CD4-positive, alpha-beta T cell treated with Interleukin-6 at 100 ng/mL for 8 hours (primary cell): ENCODE data around the gene ABLIM1.

Experiments used
- DNase-seq: peaks from one replicate; pipeline ENCODE4 v3.0.0-alpha.2; 2020; ENCODE audit warnings: mixed read lengths, low spot score

ABLIM1 gene

DNA sequence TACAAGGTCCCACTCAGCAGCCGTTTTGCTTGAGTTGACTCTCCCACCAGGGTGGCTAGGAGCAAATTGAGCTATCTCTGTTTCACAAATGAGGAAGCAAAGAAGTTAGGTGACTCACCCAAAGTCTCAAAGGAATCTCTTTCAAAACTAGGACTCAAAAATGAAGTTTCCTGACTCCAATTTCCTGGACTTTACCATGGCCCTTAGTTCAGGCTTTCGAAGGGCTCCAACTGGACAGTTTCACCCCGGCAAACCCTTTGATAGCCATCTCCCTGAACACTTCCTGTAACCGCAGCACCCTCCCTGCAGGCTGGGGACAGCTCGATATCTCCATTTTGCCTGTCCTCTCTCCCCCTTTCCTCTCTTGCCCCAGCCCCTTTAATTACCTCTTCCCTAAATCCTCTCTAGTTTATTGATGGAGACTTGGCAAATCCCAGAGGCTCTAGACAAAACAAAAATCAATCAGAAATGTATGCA, 249.1 kb downstream of the ABLIM1 start:
- DNase-seq: no peak

DNA sequence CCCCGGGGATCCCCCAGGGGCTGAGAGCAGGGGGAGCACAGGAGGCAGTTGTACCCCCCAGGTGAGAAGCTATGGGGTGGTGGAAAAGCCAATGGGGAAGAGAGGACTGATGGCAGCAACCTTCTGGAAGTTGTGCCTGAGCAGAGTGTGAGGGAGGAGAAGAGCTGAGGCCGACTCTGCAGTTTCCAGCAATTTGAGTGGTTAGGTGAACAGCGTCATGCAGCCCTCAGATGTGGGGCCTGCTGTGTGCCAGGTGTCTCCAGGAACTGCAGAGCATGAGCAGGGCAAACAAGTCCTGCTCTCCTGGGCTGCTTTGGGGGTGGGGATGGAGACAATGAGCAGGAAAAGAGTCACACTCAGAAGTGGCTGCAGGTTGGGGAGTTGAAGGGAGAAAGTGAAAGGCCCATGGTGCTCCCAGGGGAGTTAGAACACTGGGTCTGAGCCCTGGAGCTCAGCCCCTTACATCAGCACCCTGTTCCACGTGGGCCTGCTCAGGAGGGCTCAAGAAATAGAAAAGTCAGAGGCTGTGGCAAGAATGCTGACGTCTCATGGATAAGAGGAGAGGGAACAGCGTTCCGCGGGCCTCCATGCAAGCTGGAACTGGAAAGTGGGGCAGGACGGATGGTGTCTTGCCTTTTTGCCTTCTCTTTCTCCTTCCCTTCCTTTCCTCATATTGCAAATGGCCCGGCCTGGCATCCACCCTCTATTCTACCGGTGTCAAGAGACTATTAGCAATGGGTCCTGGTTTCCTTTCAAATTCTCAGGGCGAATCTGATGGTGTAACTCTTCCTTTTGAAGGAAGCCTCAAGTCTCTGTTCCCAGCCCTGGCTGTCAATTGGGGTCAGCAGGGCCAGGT, 249.7 kb downstream of the ABLIM1 start:
- no peak for DNase-seq

DNA sequence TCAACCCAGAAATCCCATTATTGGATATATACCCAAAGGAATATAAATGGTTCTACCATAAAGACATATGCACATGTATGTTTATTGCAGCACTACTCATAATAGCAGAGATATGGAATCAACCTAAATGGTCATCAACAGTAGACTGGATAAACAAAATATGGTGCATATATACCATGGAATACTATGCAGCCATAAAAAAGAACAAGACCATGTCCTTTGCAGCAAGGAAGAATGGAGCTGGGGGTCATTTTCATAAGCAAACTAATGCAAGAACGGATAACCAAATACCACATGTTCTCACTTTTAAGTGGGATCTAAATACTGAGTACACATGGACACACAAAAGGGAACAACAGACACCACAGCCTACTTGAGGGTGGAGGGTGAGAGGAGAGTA, 251.6 kb downstream of the ABLIM1 start:
- no peak for DNase-seq

DNA sequence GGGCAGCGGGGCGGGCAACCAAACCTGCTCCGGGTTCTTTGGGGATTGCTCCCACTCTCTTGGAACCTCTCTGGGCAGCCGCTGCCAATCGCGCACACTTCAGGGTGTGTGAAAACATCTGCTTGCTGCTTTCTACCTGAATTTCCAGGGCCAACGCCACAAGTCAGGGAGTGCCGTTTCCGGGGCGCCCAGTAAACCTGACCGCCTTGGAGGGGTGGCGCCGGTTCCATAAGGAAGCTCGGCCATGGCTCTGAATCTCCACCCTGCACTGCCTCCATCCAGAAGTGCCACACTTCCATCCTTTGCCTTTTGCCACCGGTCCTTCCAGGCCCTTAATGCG, 253.1 kb downstream of the ABLIM1 start:
- no peak for DNase-seq

DNA sequence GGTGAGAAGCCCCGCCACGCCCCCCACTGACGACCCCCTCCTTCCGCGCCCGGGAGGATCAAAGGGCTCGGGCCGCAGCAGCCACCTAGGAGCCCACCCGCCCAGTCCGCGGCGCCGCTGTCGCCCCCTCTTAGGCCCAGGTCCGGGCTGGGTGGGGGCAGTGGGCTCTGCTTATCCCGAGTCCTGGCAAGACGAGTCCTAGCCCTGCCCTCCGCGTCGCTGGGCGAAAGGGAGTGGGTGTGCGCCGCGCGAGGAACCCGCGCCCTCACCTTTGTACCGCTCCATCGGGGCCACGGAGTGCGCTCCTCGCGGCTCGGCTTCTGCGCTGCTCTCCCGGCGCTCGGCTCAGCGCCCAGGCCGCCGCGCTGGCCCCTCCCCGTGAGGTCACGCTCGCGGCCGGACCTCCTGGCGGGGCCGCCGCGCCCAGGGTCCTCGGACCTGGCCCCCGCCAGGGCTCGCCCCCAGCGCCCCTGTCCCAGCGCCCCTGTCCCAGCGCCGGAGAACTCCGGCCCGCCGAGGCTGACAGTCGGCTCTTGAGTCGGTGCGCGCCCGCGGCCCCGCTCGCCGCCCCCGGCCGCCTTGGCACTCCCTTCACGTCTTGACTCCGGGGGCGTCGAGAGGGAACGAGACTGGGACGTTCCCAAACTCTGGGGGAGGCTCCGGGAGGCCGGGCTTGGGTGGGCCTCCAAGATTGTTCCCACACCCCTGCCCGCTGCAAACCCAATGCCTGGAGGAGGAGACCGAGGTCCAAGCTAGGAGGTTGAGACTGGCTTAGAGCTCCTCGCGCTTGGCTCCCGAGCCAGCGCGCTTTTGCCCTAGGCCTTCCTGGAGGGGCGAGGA, 253.7 kb downstream of the ABLIM1 start, which contains the start of gene AFAP1L2:
Gene AFAP1L2 (minus strand): TSS at position 332 of the 840 bp plus-strand sequence. CDS start 47 bp downstream, at position 285.
- DNase-seq: no peak

DNA sequence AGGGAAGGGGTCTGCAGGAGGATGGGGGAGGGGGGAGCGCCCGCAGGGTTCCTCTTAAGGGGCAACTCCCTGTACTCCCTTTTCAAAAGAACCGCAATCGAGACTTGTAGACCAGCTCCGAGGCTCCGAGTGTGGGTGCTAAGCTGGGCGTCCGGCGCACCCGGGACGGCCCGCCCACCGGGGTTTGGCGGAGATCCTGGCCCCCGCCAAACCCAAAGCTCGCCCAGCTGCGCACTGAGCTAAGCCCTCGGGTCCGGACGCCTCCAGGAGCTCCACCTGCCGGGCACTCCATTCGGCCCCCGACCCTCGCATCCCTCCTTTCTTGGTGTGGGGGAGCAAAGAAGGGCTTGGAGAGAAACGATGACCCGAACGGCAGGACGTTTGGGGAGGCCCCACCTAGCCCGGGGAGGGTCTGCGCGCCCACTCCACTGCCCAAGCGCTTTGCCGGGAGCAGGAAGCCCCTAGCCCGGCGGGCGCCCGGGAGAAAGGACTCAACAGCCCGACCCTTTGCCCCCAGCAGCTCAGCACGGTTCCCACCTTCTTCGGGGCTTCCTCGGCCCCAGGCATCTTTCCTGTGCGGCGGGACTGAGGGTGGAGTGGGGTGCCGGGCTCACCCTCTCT, 254.4 kb downstream of the ABLIM1 start:
- no peak for DNase-seq

DNA sequence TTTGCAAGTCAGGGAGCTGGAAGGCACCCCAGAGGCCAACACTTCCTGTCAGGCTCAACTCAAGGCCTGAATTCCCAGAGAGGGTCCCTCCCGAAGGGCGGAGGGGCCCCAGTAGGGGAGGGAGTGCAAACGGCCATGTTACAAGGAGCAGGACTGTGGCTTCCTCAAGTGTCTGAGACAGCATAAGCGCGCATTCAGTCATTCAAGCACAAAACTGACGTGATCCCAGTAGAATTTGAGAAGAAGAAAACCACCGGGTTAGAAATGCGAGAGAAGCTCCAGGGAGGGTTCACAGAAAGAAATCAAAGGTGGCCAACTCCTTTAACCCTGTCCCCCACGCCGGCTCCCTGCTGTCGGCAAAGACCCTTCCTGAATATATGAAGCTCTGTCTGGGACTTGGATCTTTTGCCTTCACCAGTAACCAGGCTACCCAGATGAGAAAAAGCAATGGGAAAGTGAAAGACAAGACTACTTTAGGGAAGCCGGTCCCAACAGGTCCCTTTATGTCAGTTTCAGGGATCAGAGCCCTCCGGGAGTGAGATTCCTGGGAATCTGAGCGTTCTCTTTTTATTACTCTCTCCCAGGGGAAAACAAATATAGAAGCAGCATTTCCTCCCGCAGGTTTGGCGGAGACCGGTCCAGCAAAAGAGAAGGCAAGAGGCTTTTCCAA, 255.1 kb downstream of the ABLIM1 start:
- DNase-seq: no peak

DNA sequence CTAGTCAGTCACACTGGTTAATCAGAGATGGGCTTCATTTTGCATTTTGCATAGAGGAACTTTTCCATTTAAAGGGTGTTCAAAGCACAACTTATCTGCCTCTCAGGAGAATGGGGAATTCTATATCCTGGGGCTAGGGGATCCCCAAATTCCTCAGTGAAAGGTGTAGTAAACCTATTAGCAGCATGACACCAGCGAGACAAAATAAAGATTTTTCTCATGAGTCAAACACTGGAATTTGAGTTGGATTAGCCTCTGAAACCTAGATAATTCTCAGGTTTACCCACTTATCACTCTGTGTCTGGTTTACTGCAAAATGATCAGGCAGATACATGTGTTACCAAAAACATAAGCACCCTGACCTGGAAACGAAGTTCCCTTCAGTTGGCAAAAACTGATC, 255.8 kb downstream of the ABLIM1 start:
- DNase-seq: no peak

DNA sequence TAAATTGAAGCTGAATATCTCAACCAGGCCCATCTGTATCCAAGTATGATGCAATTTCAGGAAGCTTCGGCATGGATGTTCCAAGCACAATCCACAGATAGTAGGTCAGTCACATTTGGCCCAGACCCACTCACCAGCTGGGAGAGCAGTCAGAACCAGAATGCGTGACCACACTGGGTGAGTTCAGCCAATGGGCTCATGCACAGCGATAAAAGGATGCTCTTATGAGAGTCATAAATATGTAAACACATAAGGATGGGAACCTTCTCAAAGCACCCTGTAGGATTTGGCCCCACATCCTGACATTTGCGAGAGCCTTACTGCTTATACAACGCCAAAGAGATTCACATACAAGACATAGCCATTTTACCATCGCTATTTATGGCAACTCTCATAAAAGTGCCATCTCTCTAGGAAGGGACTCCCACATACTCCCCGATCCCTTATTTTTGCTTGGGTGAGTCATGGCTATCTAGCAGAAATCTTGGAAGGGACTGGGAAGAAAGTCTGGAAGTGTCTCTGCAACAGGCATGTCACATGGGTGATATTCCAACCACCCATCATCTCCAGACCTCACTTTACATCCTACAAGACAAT, 256.8 kb downstream of the ABLIM1 start:
- no peak for DNase-seq

DNA sequence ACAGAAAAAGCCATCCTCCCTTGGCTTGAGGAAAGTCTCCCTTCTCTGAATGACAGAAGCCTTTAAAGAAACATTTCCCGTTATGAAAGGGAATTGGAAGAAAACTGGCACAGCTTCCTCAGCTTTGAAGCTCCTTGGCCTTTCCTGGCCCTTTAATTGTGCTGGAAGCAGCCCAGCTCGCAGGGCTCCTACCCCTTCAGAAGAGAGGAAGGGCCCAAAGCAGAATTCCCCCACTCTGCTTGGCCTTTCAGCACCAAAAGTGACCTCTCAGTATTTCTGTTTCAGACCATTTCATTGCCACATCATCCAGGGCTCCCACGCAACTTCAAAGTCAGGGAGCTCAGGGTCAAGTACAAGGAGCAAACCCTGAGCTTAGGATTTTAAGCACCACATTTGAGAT, 258.0 kb downstream of the ABLIM1 start:
- DNase-seq: no peak

DNA sequence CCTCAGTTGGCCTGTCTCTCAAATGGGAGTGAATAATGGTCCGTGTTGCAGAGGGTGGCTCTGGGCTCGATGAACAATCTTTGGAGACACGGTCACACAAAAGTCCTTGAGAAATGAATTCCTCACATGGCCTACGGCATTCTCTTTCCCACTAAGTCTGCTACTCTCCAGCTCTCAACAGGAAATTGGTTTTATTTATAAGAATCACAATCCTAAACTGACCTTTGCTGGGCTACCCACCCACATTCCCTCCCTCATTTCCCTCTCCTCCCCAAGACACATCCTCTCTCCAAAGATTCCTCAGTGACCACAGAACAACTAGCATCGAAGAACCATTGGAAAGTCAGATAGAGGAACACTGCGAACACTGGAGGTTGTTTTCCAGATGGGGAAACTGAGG, 258.5 kb downstream of the ABLIM1 start:
- DNase-seq: no peak

DNA sequence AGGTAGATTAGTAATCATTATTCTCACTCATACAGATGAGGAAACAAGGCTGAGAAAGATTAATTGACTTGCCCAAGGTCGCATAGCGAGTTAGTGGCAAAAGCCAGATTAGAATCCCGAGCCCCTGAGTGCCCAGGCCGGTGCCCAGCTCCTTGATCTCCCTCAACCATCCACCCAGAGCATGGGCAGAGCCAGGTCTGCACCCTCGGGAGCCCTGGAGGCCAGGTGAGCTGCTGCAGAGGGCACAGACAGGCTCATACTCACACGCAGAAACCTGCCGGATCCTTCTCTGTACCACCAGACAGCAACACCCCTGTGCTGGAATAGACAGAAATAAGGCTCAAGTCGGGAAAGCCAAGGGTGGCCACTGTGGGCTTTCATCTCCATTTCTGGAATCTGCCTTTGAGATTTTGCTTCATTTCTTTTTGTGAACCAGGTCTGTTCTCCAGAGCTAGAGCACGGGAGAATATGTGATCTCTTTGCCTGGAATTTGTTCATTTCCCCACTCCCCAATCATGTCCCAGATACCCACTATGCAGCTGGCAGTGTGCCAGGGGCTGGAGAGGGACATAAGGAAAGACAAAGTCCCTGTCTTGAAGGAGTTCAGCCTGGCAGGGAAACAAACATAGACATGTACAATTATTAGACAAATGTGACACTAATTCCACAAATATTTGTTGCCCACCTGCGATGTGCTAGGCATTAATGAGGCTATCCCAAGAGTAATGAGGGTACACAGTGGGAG, 259.3 kb downstream of the ABLIM1 start:
- no peak for DNase-seq

DNA sequence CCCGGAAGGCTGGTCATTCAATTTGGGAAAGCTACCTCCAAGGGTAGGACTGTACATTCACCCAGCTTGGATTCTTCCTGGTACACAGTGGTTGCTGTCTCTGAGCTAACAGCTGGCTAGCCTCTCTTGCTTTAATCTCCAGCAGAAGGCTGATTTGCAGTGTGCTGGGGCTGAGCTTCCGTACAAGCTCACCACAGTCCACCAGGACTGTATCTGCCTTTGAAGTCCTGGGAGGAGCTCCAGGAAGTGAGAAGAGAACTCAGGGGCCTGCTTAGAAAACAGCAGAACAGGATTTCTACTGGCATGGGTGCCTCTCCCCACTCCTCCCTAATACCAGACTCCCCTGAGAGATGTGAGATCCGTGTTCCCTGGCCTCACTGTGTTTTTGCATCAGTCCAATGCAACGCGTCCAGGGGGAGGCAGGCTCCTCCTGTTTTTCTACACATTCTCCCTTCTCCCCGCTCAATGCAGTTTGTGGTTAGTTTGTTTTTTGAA, 260.4 kb downstream of the ABLIM1 start:
- DNase-seq: no peak

DNA sequence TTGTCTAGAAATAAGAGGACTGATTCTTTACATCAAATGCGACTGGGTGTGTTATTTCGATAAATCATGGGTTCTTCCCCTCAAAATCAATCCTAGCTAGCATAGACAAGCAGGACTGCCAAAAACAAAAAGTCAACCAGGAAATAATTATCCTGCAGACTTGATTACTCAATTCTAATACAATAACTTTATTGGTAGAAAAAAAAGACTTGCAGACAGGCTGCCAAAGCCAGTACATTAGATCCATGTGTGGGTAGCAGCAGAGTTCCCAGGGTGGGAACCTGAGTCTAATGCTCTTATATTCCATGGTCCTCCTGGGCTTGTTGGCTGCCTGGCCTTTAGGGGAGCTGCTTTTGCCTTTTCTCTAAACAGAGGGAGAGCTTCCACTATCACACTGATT, 261.6 kb downstream of the ABLIM1 start:
- no peak for DNase-seq

DNA sequence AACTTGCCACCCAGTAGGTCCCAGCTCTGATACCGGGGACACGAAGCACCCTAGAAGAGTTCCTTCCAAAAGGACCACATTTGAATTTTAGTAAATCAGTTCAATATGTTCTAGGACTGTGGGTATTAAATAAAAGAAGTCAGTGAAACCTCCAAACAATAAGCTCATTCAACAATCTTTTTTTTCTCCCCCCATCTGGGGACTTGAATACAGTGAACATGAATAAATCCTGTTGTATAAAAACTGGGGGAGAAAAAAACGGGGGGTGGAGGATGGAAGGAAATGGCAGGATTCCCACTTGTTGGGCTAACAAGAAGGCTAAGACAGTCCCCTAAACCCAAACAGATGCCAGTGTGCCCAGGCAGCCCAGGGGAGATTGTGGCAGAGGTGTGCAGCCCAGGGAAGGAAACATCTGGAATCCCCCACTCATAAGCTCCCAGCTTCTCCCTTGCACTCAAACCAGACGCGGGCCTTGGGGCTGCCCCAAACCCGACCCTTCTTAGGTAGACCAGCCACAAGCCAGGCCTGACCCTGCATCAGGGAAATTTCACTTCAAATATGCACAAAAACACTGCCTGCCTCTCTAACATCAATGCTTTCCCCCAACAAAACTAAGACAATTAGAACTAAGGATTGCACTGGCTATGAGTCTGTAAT, 262.6 kb downstream of the ABLIM1 start:
- DNase-seq: no peak

DNA sequence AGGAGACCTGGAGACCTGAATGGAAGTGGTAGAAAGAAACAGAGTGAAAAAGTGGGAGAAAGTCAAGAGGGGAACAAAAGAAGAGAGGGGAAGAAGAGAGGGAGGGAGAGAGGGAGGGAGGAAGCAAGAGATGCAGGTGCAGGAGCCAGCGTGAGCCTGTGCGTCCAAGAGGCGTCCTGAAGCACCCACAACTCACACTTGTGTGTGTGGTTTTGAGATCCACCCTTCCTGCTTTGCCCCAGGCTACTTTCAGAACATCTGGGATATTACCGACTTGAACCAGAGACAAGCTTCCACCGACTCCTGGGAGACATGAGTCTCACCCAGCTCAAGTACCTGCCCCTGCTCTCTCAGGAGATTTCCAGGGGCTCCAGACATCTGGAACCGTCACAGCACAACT, 263.5 kb downstream of the ABLIM1 start:
- no peak for DNase-seq

DNA sequence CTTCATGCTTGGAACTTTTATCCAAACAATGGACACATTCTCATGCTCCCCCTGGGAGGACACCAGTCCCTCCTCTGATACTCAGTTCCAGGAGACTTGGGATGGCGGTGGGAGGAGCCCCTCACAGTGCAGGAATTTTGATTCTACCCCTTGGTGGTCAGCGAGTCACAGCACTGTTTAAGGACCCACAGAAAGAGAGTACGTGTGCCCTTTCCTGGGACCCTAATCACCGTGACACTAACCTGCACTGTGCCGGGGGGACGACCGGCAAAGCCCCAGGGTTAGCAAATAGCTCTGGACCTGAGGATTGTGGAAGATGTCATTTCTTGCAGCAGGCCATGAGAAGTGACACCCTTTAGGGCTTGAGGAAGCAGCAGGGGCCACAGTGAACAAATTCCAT, 264.2 kb downstream of the ABLIM1 start:
- no peak for DNase-seq

DNA sequence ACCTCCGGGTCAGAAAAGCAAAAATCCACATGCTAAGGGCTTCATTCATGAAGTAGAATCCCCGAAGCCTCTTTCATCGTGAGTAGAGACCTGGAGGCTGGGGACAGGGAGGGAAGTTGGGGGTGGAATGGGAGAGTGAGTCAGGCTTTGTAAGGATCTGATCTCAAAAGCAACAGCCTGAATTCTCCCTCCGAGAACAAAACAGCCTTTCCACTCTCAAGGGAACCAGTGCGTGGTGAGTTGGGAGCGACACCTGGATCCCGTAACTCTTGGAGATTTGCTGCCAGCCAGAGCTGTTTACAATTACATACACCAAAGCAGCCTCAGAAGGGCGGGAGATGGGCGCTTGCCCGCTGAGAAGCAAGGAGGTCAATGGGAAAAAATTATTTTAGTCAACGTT, 264.6 kb downstream of the ABLIM1 start:
- DNase-seq: no peak

DNA sequence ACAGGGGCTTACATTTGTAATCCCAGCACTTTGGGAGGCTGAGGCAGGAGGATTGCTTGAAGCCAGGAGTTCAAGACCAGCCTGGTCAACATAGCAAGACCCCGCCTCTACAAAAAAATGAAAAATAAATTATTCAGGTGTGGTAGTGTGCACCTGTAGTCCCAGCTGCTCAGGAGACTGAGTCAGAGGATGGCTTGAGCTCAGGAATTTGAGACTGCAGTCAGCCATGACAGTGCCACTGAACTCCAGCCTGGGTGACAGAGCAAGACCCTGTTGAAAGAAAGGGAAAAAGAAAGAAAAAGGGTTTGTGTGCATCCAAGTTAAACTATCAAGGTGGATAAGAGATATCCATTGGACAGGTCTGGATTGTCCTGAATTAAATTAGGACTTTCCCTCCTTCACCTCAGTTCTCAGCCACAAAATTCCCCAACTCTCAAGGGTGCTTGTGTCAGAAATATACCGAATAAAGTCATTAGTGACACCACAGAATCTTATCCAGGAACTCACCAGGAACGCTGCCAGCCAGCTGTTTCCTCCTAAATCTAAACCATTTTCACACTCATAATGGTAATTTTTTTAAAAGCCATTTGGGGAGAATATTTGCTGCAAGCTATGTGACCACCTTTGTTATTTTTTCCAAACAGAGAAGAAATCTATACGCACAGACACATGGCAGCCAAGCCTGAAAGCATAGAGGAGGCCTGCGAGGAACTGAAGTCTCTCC, 265.8 kb downstream of the ABLIM1 start:
- no peak for DNase-seq

DNA sequence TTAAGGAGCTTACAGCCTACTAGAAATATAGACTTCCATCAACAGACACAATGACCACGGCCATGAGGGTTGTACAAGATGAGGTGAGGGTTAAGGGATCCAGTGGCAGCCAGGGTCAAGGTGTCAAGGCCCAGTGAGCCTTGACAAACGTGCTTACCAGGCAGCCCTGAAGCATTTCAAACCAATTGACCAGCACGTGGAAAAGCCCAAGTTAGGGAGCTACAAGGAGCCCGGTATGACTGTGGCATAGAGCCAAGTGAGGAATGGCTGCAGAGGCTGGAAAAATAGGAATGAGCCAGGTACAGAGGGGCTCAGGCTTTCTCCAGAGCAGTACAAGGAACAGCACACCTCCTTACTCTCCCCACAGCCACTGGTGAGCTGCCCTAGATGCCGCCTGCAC, 266.5 kb downstream of the ABLIM1 start:
- DNase-seq: no peak
